ENCODE measurements around the gene SLC35F2.
"Not testable (repeated sequence)": the region's sequence is repeated elsewhere in the genome, so short reads cannot be mapped to it uniquely, and the experiment has no call there.

The SLC35F2 gene

GRCh38 chr11:107840129-107840484 is 18.5 kb downstream of the SLC35F2 start:
- peak; percentile 29 to 70 for DNase-seq

GRCh38 chr11:107836851-107837250 is 21.7 kb downstream of the SLC35F2 start:
- no peak for DNase-seq

DNA sequence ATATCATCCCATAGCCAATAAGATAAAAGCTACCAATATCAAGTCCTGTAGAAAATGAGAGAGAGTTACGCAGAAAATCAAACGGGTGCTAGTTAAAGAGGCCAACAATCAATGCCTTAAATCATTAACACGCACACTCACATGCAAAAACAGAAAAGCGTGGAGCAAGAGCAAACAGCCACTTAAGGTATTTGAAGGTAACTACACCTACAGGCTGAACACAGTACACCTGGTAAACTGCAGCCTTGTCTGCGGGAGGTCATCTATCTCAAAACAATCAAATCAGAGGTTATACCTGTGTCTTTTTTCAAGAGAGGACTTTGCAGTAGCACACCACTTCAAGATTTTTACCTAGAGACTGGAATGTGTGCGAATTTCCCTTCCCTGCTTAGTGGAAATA is 23.6 kb downstream of the SLC35F2 start:
- DNase-seq, result no peak

DNA sequence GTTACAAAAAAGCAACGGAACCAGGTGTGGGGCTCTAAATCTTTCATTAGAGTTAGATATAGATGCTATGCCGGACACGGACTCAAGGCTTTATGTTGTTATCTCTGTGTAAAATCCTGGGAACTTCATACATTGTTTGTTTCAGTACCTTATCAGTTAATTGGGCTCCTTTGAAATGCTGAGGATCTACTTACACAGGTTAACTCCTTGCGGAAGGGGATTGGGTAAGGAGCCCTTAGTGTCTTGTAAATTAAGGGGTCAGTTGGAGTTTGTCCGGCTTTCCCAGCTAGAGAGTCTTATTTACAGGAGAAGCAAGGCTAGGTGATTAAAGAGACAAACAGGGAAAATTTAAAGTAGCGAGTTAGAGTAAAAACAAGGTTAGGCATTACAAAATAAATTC is 24.7 kb downstream of the SLC35F2 start:
- not testable (repeated sequence) for DNase-seq

GRCh38 chr11:107830915-107831540 is 27.6 kb downstream of the SLC35F2 start:
- DNase-seq, result no peak

- DNase-seq, result no peak
Observed at GRCh38 chr11:107827041-107827440, 31.5 kb downstream of the SLC35F2 start.

DNA sequence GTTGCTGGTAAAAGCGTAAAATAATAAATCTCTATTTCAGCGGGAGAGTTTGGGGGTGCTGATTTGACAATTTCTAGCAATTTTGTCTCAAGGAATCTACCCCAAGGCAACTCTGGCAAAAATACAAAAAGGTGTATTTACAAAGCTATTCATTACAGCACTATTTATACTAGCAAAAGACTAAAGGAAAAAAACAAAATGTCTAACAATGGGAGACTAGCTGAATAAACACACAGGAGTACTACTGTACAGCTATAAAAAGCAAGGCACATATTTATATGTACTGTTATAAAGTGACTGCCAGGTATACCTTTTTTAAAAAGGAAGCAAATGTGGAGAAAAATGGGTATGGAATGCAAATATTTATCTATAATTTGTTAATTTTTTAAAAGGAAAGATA is 32.7 kb downstream of the SLC35F2 start:
- no peak for DNase-seq

DNA sequence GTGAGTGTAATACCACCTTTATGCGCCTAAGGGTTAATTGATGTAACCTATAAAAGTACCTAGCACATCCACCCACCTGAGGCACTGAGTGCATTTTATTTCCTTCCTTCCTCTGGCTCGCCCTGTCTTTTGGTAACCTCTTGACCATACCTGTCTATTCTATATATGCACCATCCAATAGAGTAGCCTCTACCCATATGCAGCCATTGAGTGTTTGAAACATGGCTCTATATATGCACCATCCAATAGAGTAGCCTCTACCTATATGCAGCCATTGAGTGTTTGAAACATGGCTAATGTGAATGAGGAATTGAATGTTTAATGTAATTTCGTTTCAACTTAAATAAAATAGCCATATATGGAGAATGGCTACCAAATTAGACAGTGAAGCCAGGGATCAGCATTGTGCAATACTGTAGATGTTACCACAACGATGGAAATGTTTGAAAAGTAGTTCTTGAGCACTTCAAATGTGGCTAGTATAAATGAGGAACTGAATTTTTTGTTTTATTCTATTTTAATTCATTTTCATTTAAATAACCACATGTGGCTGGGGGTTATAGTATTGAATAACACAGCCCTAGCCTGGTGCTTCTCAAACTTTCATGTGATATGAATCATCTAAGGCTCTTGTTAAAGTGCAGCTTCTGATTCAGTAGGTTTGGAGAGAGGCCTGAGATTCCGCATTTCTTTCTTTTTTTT is 33.8 kb downstream of the SLC35F2 start:
- no peak for DNase-seq

DNA sequence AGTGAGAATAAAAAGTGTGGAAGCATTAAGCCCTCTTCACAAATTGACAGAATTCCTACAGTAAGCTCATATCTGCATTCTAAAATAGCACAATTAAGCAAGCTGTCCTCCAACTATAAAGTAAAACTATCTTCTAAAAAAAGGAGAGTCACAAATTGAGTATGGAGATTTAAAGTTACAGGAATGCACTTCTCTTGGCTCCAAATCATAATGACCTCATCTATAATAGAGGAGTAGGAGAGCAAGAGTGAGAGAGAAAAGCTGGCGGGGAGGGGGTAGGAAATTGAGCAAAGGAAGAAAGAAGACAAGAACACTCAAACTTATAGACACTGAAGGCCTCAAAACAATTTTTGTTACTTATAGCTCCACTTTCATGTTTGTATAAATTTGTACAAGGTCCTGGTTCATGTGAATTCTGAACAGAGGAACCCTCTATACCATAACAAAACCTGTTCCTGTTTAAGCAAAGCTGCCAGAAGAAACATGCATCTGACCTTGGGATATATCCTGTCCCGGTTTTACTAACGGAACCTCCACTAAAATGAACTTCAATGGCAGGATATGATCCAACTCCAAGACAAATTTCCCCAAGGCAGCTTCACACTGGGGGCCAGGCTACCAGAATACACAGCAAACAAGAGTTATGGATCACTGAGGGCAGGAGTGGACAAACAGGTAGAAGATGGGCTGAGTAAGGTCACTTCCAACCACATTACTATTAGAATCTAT is 37.2 kb downstream of the SLC35F2 start:
- no peak for DNase-seq

DNA sequence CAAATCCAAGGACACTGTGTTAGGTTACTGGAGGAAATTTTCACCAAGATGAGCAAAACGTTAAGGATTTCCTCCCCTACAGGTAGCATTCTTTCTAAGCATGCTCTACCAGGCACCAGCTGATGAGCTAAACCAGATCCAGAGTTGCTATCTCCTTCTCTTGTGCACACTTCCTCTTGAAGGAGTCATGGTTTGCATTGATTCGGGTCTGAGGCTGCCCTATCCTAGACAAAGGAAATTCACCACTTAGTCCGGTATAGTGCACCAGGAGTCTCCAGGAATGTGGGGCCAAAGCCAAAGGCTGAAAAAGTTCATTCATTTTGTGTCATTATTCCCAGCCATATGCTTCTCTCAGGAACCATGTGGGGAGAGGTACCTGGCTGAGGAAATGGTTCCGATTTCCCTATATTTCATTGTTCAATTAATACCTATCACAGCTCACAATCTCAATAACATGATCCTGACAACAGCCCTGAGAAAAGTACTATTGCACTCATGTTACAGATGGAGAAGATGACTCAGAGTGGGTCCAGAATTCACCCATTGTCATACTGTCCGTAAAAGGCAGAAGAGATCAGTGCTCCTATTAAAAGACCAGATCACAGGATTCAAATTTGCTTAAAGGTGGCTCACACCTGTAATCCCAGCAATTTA is 39.1 kb downstream of the SLC35F2 start:
- DNase-seq, result no peak

DNA sequence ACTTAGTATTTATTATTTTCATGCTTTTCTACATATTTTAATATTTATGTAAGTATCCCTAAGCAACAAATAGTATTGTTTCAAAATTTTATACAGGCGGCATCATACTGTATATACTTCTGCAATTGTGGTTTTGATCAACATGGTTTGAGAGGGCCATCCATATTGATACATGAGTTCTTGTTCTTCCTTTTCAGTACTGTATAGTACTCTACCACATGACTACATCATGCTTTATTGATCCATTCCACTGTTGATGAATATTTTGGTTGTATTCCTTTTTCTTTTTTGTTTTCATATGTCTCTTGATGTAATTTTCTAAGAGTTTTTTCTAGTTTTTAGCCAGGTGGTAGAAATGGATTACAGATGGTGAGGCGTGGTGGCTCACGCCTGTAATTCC is 40.1 kb downstream of the SLC35F2 start:
- DNase-seq, result no peak

DNA sequence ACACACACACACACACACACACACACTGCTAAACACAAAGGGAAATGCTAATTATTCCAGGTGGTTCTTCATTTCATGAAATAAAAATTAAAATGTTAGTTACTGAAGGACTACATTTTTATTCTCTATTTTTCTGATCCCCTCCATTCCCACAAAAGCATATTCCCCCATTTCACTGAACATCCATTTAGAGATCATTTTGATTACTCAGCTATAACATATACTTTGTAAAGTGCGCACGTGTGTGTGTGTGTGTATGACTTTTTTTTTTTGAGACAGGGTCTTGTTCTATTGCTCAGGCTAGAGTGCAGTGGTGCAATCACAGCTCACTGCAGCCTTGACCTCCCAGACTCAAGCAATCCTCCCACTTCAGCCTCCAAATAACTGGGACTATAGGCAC is 42.6 kb downstream of the SLC35F2 start:
- DNase-seq, result no peak

- no peak for DNase-seq
Observed at GRCh38 chr11:107810875-107811274, 47.7 kb downstream of the SLC35F2 start.

GRCh38 chr11:107808521-107808920 is 50.1 kb downstream of the SLC35F2 start:
- DNase-seq, result no peak

DNA sequence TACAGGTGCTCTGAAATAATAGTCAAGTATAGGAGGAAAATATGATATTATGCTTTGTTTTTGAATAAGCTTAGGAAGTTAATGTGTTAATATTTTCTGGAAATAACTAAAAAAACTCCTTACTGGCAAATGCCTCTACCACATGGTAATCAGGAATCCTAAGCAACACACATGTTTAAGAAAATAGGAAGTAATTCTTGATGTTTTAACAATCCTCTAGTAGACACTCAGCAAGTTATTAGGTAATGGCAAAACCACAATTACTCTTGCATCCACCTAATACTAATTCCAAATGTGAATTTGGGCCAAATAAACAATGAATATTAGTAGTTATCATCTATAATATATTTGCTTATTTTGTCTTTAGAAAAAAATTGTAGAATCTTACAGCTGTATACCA is 53.6 kb downstream of the SLC35F2 start:
- DNase-seq, result no peak

DNA sequence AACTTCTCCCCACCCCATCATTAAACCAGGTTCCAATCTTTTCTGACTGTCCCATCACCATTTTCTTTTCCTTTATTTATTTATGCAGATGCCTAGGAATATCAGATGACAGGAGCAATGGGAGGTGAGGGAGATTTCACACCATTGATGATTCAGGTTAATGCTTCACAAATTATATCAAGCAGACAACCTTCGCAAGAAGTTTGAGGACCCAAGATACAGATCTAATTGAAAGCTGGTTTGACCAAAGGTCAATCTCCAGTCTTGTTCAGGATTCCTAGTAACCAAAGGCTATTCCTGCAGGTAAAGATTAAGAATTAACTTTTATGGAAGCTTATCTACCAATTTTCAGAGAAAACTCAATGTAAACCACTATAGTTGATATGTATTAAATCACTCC is 54.4 kb downstream of the SLC35F2 start:
- no peak for DNase-seq

DNA sequence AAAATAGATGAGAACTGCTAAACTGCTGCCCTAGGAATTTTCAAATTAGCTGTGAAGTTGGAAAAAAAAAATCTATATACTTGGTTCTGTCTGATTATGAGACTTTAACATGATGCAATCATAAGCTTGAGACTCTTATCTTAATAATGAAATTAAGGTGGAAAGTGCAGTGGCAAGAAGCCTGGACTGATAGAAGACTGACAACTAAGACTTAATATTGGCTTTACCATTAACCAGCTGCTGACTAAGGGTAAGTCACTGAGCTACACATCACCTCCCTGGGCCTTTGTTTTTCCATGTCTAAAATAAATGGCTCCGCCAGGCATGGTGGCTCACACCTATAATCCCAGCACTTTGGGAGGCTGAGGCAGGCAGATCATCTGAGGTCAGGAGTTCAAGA is 56.9 kb downstream of the SLC35F2 start:
- no peak for DNase-seq

- DNase-seq, result peak; percentile 19 to 36
Observed at GRCh38 chr11:107799218-107799859, 59.2 kb downstream of the SLC35F2 start.

DNA sequence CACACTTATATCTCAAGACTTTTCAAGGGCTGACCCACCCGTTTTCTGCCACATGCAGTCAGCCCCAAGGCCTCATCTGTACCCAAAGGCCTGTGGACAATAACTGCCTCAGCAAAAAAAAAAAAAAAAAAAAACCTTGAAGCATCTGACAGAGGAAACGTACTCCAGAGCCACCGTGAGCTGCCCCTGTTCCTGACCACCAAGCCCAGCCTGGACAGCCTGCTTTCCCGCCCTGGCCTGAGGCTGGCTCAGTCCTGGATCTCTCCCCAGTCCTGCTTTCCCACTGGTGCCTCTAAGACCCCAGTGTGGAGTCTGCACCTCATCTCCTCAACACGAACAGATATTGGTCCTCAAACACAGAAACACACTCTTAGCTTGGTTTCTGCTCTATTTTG is 66.5 kb downstream of the SLC35F2 start:
- DNase-seq, result no peak

- DNase-seq, result no peak
Observed at GRCh38 chr11:107791343-107792048, 67.1 kb downstream of the SLC35F2 start.

- DNase-seq, result no peak
Observed at GRCh38 chr11:107789767-107790166, 68.8 kb downstream of the SLC35F2 start.

- DNase-seq, result no peak
Observed at GRCh38 chr11:107787733-107788132, 70.9 kb downstream of the SLC35F2 start.

DNA sequence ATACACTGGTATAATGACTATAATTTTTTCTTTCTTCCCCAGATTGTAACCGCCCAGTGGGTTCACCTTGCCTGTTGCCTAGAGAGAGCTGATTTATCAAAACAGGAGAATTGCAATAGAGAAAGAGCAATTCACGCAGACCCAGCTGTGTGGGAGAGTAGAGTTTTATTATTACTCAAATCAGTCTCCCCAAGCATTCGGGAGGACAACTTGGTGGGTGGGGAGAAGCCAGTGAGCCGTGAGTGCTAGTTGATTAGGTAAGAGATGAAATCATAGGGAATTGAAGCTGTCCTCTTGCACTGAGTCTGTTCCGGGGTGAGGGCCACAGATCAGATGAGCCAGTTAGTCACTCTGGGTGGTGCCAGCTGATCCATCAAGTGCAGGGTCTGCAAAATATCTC is 73.2 kb downstream of the SLC35F2 start:
- no peak for DNase-seq

All from hippocampal formation (tissue), 2 donors.